Smooth muscle cell (in vitro differentiated cells): ENCODE data around the gene EID2B. TPM values are rescaled to one million over a fixed set of nuclear protein-coding genes. Genes with fewer than 3 reads are reported as not detected.
A peak's percentile ranks its signal among the peaks of the same experiment; 100 is the strongest.

Experiments
- DNase-seq: peaks from one replicate; lab custom pipeline; 2025; ENCODE audit not compliant: unreplicated experiment; lab: John Stamatoyannopoulos, UW
- H2AFZ ChIP-seq: fragments of 200-600 bp; sonication (generic); 2 replicates; pipeline ENCODE4 v1.6.0; 2016; ENCODE audit warnings: antibody characterized with exemption, low read depth, mild to moderate bottlenecking
- H3F3A ChIP-seq: fragments of 200-600 bp; sonication (generic); 2 replicates; pipeline ENCODE4 v1.6.0; 2017; ENCODE audit warnings: antibody characterized with exemption, low read depth
- H3K27ac ChIP-seq: fragments of 200-600 bp; sonication (generic); 2 replicates; pipeline ENCODE4 v1.5.1; 2016; ENCODE audit warnings: low read depth, mild to moderate bottlenecking
- H3K27me3 ChIP-seq: fragments of 200-600 bp; sonication (generic); 2 replicates; pipeline ENCODE4 v1.6.1; 2016; ENCODE audit warnings: low read depth, mild to moderate bottlenecking
- H3K36me3 ChIP-seq: fragments of 200-600 bp; sonication (generic); 2 replicates; pipeline ENCODE4 v1.5.1; 2016; ENCODE audit warnings: low read depth
- H3K4me1 ChIP-seq: fragments of 200-600 bp; sonication (generic); 2 replicates; pipeline ENCODE4 v1.5.1; 2016; ENCODE audit warnings: low read depth
- H3K4me2 ChIP-seq: fragments of 200-600 bp; sonication (generic); 2 replicates; pipeline ENCODE4 v1.6.0; 2016; ENCODE audit warnings: mild to moderate bottlenecking
- H3K4me3 ChIP-seq: fragments of 200-600 bp; sonication (generic); 2 replicates; pipeline ENCODE4 v1.5.1; 2016; ENCODE audit warnings: mild to moderate bottlenecking
- H3K79me2 ChIP-seq: fragments of 200-600 bp; sonication (generic); 2 replicates; pipeline ENCODE4 v1.6.0; 2016; ENCODE audit warnings: low read depth, mild to moderate bottlenecking
- H3K9ac ChIP-seq: fragments of 200-600 bp; sonication (generic); 2 replicates; pipeline ENCODE4 v1.6.0; 2016; ENCODE audit warnings: low read depth
- H3K9me3 ChIP-seq: fragments of 200-600 bp; sonication (generic); replicated peaks from 2 replicates; pipeline ENCODE4 v1.5.1; 2016; ENCODE audit warnings: low read depth
- H4K20me1 ChIP-seq: fragments of 200-600 bp; sonication (generic); 2 replicates; pipeline ENCODE4 v1.6.0; 2016; ENCODE audit warnings: low read depth
- WGBS: methylation state at CpG from one replicate; pipeline ENCODE4 v1.1.7; 2016; ENCODE audit warnings: low lambda C conversion rate; 5-methylcytosine and 5-hydroxymethylcytosine counted together
- polyA plus RNA-seq: library from polyadenylated mRNA; unstranded; fragments of >200 nt; fragmentation: Nextera tagmentation; extraction: Ambion mirVana; gene quantifications from 2 replicates; pipeline ENCODE4 v1.2.1, GENCODE V29; 2016
- total RNA-seq: library from RNA; depleted of rRNA; stranded (reverse); fragments of >200 nt; gene quantifications from 2 replicates; pipeline ENCODE4 v1.2.3, GENCODE V29; 2014
- TF ChIP-seq, protein P1 (sequence below): fragments of 200-600 bp; sonication (generic); IDR thresholded peaks from 2 replicates; pipeline ENCODE4 v1.5.1; 2017; ENCODE audit warnings: borderline replicate concordance, mild to moderate bottlenecking, antibody characterized with exemption; ENCODE audit not compliant: insufficient read depth, poor library complexity, severe bottlenecking

EID2B gene
- total RNA-seq (1.9 and 2.7 TPM in 2 replicates), polyA plus RNA-seq (1.1 and 1.9 TPM in 2 replicates)

DNA sequence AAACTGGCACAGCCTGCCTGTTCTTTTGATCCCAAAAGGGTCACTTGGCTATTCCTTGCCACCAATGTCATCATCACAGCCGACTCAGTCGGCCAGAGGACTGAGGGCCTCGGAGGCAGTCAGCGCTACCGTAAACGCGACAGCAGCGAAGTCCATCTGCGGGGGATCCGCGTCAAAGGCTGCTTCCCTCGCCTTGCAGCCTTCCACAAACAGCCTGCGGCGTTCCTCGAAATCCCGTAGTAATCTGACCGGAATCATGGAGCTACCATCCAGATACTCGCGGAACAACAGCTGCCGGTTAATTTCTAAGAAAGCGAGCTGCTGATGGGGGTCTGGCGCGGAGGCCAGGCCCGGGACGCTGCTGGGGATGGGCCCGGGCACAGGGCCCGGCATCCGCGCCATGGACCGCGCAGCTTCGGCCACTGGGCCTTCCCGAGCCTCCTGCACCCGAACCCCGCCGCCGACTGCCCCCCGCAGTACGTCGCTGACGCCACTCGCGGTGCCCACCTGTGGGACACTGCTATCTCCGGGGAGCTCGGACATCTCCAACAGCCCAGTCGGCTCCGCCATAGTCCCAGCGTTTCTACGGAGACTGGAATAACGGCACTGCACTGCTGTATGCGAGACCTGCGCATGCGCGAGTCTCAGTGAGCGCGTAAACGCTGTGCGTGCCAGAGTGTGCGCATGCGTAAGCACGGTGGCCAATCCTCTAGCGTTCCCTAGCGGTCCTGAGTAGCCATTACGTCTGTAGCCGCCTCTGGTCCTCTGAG lies at the start of gene EID2B:
Gene EID2B (minus strand): TSS at position 620 of the 770 bp plus-strand sequence. CDS start 50 bp downstream, at position 570.
- peaks cover 14% of the 10 kb centered on the region for H4K20me1 ChIP-seq
- peaks cover 27% of the 10 kb centered on the region for H3K79me2 ChIP-seq
- WGBS, result 1% methylated on average over 65 of the region's 65 CpGs
- peak within 1 kb of the TSS; percentile 87 for H2AFZ ChIP-seq
- H3K27ac ChIP-seq, result peak within 1 kb of the TSS; percentile 43
- no peaks in the 10 kb centered on the region for H3K36me3 ChIP-seq
- H3K4me3 ChIP-seq, result peak within 1 kb of the TSS; percentile 83
- no peaks in the 10 kb centered on the region for H3K9me3 ChIP-seq
- no peaks in the 10 kb centered on the region for H3K27me3 ChIP-seq
- peaks cover 4% of the 10 kb centered on the region for H3F3A ChIP-seq
- peak within 1 kb of the TSS; percentile 72 for H3K9ac ChIP-seq
- DNase-seq, result peak; percentile 82
- TF ChIP-seq, protein P1, sequence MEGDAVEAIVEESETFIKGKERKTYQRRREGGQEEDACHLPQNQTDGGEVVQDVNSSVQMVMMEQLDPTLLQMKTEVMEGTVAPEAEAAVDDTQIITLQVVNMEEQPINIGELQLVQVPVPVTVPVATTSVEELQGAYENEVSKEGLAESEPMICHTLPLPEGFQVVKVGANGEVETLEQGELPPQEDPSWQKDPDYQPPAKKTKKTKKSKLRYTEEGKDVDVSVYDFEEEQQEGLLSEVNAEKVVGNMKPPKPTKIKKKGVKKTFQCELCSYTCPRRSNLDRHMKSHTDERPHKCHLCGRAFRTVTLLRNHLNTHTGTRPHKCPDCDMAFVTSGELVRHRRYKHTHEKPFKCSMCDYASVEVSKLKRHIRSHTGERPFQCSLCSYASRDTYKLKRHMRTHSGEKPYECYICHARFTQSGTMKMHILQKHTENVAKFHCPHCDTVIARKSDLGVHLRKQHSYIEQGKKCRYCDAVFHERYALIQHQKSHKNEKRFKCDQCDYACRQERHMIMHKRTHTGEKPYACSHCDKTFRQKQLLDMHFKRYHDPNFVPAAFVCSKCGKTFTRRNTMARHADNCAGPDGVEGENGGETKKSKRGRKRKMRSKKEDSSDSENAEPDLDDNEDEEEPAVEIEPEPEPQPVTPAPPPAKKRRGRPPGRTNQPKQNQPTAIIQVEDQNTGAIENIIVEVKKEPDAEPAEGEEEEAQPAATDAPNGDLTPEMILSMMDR, result peak; percentile 88
- peaks cover 9% of the 10 kb centered on the region for H3K4me1 ChIP-seq
- peak within 1 kb of the TSS; percentile 96 for H3K4me2 ChIP-seq

GRCh38 chr19:39582442-39582841 lies 49.8 kb upstream of the EID2B start:
- H3K9me3 ChIP-seq, result no peaks in the 10 kb centered on the region
- no peaks in the 10 kb centered on the region for H3K4me1 ChIP-seq
- no peaks in the 10 kb centered on the region for H3K27me3 ChIP-seq
- TF ChIP-seq, protein P1, result no peak
- no peaks in the 10 kb centered on the region for H3F3A ChIP-seq
- no peak overlapping the region for H3K4me2 ChIP-seq
- 70% methylated on average over 4 of the region's 4 CpGs for WGBS
- H3K4me3 ChIP-seq, result no peak overlapping the region
- no peak for DNase-seq
- H3K9ac ChIP-seq, result no peak overlapping the region
- no peaks in the 10 kb centered on the region for H3K79me2 ChIP-seq
- H3K36me3 ChIP-seq, result no peaks in the 10 kb centered on the region
- H4K20me1 ChIP-seq, result no peaks in the 10 kb centered on the region
- no peak overlapping the region for H3K27ac ChIP-seq
- H2AFZ ChIP-seq, result no peak overlapping the region

- Histone ChIP-seq H3K9ac (no peak overlapping the region), H3K4me2 (no peak overlapping the region), H3K4me3 (no peak overlapping the region), H3K27ac (no peak overlapping the region), H3F3A (no peaks in the 10 kb centered on the region), H3K27me3 (no peaks in the 10 kb centered on the region), H3K79me2 (no peaks in the 10 kb centered on the region), H4K20me1 (no peaks in the 10 kb centered on the region), H3K9me3 (peaks cover 2% of the 10 kb centered on the region), H3K36me3 (no peaks in the 10 kb centered on the region), H3K4me1 (no peaks in the 10 kb centered on the region), H2AFZ (no peak overlapping the region)
- DNase-seq, result no peak
- TF ChIP-seq, protein P1, result no peak
- 39% methylated on average over 3 of the region's 3 CpGs for WGBS
Measured at GRCh38 chr19:39568604-39569003, 36.0 kb upstream of the EID2B start.
